HepG2 (cell line): ENCODE data around the gene ZNF222. TPM values are rescaled to one million over a fixed set of nuclear protein-coding genes. Genes with fewer than 3 reads are reported as not detected.

Source experiments
- ARNT ChIP-seq: fragments of 450-650 bp; IDR thresholded peaks from 2 replicates; pipeline ENCODE4 v1.6.1; 2017
- ATF7 ChIP-seq, 2 experiments: fragments of 450-650 bp in 1 of 2; sonication (generic) in 1 of 2; formaldehyde crosslinking in 1 of 2; IDR thresholded peaks; 2 replicates each; pipeline versions ENCODE4 v1.4.0 to v1.6.1; 2016 to 2020; ENCODE audit warnings: antibody characterized with exemption in 1 of 2, mild to moderate bottlenecking in 1 of 2, missing genetic modification reagents in 1 of 2
- CBX2 ChIP-seq, 2 experiments: fragments of 200-600 bp in 1 of 2; sonication (generic); formaldehyde crosslinking in 1 of 2; IDR thresholded peaks; 2 replicates each; pipeline versions ENCODE4 v1.7.0 to v1.8.1; 2018 to 2022; ENCODE audit warnings: low read depth in 2 of 2, low read length in 1 of 2, mild to moderate bottlenecking in 1 of 2, missing genetic modification reagents in 1 of 2
- DNMT3B ChIP-seq: conservative IDR thresholded peaks from 2 replicates; pipeline ENCODE4 v1.6.1; 2016; ENCODE audit warnings: missing biosample characterization, control low read depth
- IKZF4 ChIP-seq: sonication (generic); formaldehyde crosslinking; IDR thresholded peaks from 2 replicates; pipeline ENCODE4 v1.5.1; 2020; ENCODE audit warnings: borderline replicate concordance, mild to moderate bottlenecking, low read depth, missing genetic modification reagents; ENCODE audit errors: not compliant biosample characterization
- MATR3 ChIP-seq: sonication (generic); formaldehyde crosslinking; IDR thresholded peaks from 2 replicates; pipeline ENCODE4 v1.4.0; 2020; ENCODE audit warnings: missing genetic modification reagents
- NR1H2 ChIP-seq: sonication (generic); formaldehyde crosslinking; IDR thresholded peaks from 2 replicates; pipeline ENCODE4 v1.8.1; 2022; ENCODE audit warnings: low read depth, missing genetic modification reagents, borderline replicate concordance
- NRL ChIP-seq: sonication (generic); formaldehyde crosslinking; IDR thresholded peaks from 2 replicates; pipeline ENCODE4 v1.5.0; 2020; ENCODE audit warnings: missing genetic modification reagents, mild to moderate bottlenecking, moderate library complexity, borderline replicate concordance
- TGIF2 ChIP-seq: IDR thresholded peaks from 2 replicates; pipeline ENCODE4 v1.6.1; 2016; ENCODE audit warnings: control low read depth, missing compliant biosample characterization
- ZBTB49 ChIP-seq: sonication (generic); formaldehyde crosslinking; IDR thresholded peaks from 2 replicates; pipeline ENCODE4 v1.4.0; 2020; ENCODE audit warnings: missing genetic modification reagents, borderline replicate concordance
- ZFP36L1 ChIP-seq: sonication (generic); formaldehyde crosslinking; IDR thresholded peaks from 2 replicates; pipeline ENCODE4 v1.8.0; 2022; ENCODE audit warnings: mild to moderate bottlenecking, missing genetic modification reagents, moderate library complexity
- ZKSCAN8 ChIP-seq: IDR thresholded peaks from 2 replicates; pipeline ENCODE4 v1.6.1; 2016; ENCODE audit warnings: borderline replicate concordance, missing genetic modification reagents, missing compliant biosample characterization
- ZNF10 ChIP-seq: sonication (generic); formaldehyde crosslinking; IDR thresholded peaks from 2 replicates; pipeline ENCODE4 v1.4.0; 2020; ENCODE audit warnings: mild to moderate bottlenecking, low read depth, missing genetic modification reagents, borderline replicate concordance
- ZNF256 ChIP-seq: sonication (generic); formaldehyde crosslinking; conservative IDR thresholded peaks from 2 replicates; pipeline ENCODE4 v1.4.0; 2020; ENCODE audit warnings: missing genetic modification reagents
- ZNF503 ChIP-seq: sonication (generic); formaldehyde crosslinking; IDR thresholded peaks from 2 replicates; pipeline ENCODE4 v1.4.0; 2020; ENCODE audit warnings: missing genetic modification reagents
- ZNF510 ChIP-seq: sonication (generic); formaldehyde crosslinking; IDR thresholded peaks from 2 replicates; pipeline ENCODE4 v1.4.0; 2020; ENCODE audit warnings: low read depth, mild to moderate bottlenecking, missing genetic modification reagents
- ZNF562 ChIP-seq: sonication (generic); formaldehyde crosslinking; IDR thresholded peaks from 2 replicates; pipeline ENCODE4 v1.8.0; 2022; ENCODE audit warnings: missing genetic modification reagents, borderline replicate concordance
- ZNF577 ChIP-seq: sonication (generic); formaldehyde crosslinking; IDR thresholded peaks from 2 replicates; pipeline ENCODE4 v1.4.0; 2020; ENCODE audit warnings: mild to moderate bottlenecking, low read depth, missing genetic modification reagents, borderline replicate concordance
- ZNF780A ChIP-seq: sonication (generic); formaldehyde crosslinking; IDR thresholded peaks from 2 replicates; pipeline ENCODE4 v1.8.0; 2022; ENCODE audit warnings: mild to moderate bottlenecking, missing genetic modification reagents, moderate library complexity
- polyA plus RNA-seq, 8 experiments: library from polyadenylated mRNA; depleted of rRNA in 3 of 8; stranded (reverse) in 7 of 8; unstranded in 1 of 8; fragments of >200 nt; fragmentation: Illumina TruSeq in 4 of 8; extraction: Trizol in 4 of 8; gene quantifications; 2 replicates each; pipeline versions ENCODE4 v1.2.1 to v1.2.3, GENCODE V29; 2011 to 2016; ENCODE audit warnings: low read depth in 4 of 8, missing spikeins in 1 of 8, mixed read lengths in 1 of 8; ENCODE audit not compliant: insufficient read depth in 1 of 8
- total RNA-seq, 5 experiments: library from RNA; depleted of rRNA; stranded (reverse); fragments of >200 nt; fragmentation: Illumina TruSeq; extraction: Trizol; gene quantifications; 2 replicates each; pipeline ENCODE4 v1.2.3, GENCODE V29; 2016; ENCODE audit warnings: low read depth in 1 of 5
- TF ChIP-seq, protein P1 (sequence below): sonication (generic); formaldehyde crosslinking; IDR thresholded peaks from 2 replicates; pipeline ENCODE4 v1.4.0; 2020; ENCODE audit warnings: missing genetic modification reagents, mild to moderate bottlenecking, borderline replicate concordance
- TF ChIP-seq, protein P2 (sequence below): sonication (generic); formaldehyde crosslinking; IDR thresholded peaks from 2 replicates; pipeline ENCODE4 v1.5.0; 2020; ENCODE audit warnings: missing genetic modification reagents

Gene ZNF222
- total and polyA plus RNA-seq, 2 of the 13 experiments (the other 11 are each of a cell fraction or from before 2014, with no cell fraction given), result 2.2 to 6.2 TPM

GRCh38 chr19:44071824-44072542 is 46.8 kb downstream of the ZNF222 start, which contains the start of gene ZNF284 (continued):
- TF ChIP-seq ZNF503 (CRISPR knock-in tag), result no peak
- TF ChIP-seq CBX2 (IDR thresholded peaks at IDR 0.05; ENCODE audit: low read depth, low read length), result no peak
- TF ChIP-seq CBX2 (CRISPR knock-in tag; IDR thresholded peaks at IDR 0.05; ENCODE audit: low read depth), result no peak
- TF ChIP-seq, protein P1, sequence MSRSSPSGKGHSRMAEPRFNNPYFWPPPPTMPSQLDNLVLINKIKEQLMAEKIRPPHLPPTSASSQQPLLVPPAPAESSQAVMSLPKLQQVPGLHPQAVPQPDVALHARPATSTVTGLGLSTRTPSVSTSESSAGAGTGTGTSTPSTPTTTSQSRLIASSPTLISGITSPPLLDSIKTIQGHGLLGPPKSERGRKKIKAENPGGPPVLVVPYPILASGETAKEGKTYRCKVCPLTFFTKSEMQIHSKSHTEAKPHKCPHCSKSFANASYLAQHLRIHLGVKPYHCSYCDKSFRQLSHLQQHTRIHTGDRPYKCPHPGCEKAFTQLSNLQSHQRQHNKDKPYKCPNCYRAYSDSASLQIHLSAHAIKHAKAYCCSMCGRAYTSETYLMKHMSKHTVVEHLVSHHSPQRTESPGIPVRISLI (CRISPR knock-in tag), result no peak
- no peak for TF ChIP-seq DNMT3B
- TF ChIP-seq TGIF2, result 0 out of 2 replicates have a peak, but pooled peaks have one; percentile 16
- 0 out of 2 replicates have a peak, but pooled peaks have one; percentile 38 for TF ChIP-seq ZBTB49 (CRISPR knock-in tag)
- TF ChIP-seq ZKSCAN8 (CRISPR knock-in tag), result no peak
- no peak for TF ChIP-seq IKZF4 (CRISPR knock-in tag)
- no peak for TF ChIP-seq ZNF10 (CRISPR knock-in tag)
- no peak for TF ChIP-seq ZNF510 (CRISPR knock-in tag)
- TF ChIP-seq ZNF577, result no peak
- no peak for TF ChIP-seq NR1H2
- TF ChIP-seq NRL (CRISPR knock-in tag), result peak; percentile 20; the same call in 1 of the 2 replicates
- TF ChIP-seq, protein P2, sequence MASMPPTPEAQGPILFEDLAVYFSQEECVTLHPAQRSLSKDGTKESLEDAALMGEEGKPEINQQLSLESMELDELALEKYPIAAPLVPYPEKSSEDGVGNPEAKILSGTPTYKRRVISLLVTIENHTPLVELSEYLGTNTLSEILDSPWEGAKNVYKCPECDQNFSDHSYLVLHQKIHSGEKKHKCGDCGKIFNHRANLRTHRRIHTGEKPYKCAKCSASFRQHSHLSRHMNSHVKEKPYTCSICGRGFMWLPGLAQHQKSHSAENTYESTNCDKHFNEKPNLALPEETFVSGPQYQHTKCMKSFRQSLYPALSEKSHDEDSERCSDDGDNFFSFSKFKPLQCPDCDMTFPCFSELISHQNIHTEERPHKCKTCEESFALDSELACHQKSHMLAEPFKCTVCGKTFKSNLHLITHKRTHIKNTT (CRISPR knock-in tag), result no peak
- no peak for TF ChIP-seq ARNT
- no peak for TF ChIP-seq ZNF256 (CRISPR knock-in tag)
- no peak for TF ChIP-seq ATF7 (IDR thresholded peaks at IDR 0.05)
- TF ChIP-seq ATF7 (CRISPR knock-in tag; IDR thresholded peaks at IDR 0.05), result no peak
- no peak for TF ChIP-seq ZNF780A (CRISPR knock-in tag)
- TF ChIP-seq ZFP36L1 (CRISPR knock-in tag), result no peak
- no peak for TF ChIP-seq ZNF562 (CRISPR knock-in tag)
- TF ChIP-seq MATR3 (CRISPR knock-in tag), result no peak
